ENCODE data around the gene AOPEP. TPM values are rescaled to one million over a fixed set of nuclear protein-coding genes. Genes with fewer than 3 reads are reported as not detected.

Gene AOPEP
- polyA plus RNA-seq, 2 of the 4 experiments (the other 2 are of a cell fraction), result 226 to 266 TPM

GRCh38 chr9:94925751-94926430 is 199.4 kb downstream of the AOPEP start:
- Histone ChIP-seq H3K4me1 (peaks cover 59% of the 10 kb centered on the region), H3K4me2 (peak overlapping the region; percentile 29; the same call in 2 of the 3 replicates), H3K9me3 (no peaks in the 10 kb centered on the region), H3K4me3 (no peak overlapping the region), H3K27ac (peak overlapping the region; percentile 97 to 99)
- WGBS (ENCODE audit: missing lambda C conversion rate), result 71% methylated on average over 10 of the region's 10 CpGs
- peak in 1 of 2 experiments; percentile 48 for DNase-seq (ENCODE audit: low read depth in 1 of 2, low spot score in 1 of 2)
- TF ChIP-seq CBX8 (IDR thresholded peaks at IDR 0.05) (no peak), ZSCAN20 (CRISPR knock-in tag; IDR thresholded peaks at IDR 0.05) (no peak), GATA3 (IDR thresholded peaks at IDR 0.05; ENCODE audit: borderline replicate concordance) (peak; percentile 54; the same call in 1 of the 2 replicates), EHMT2 (IDR thresholded peaks at IDR 0.05; ENCODE audit: low read depth) (no peak), SMC3 (IDR thresholded peaks at IDR 0.05) (no peak)
- TF ChIP-seq, protein P1, sequence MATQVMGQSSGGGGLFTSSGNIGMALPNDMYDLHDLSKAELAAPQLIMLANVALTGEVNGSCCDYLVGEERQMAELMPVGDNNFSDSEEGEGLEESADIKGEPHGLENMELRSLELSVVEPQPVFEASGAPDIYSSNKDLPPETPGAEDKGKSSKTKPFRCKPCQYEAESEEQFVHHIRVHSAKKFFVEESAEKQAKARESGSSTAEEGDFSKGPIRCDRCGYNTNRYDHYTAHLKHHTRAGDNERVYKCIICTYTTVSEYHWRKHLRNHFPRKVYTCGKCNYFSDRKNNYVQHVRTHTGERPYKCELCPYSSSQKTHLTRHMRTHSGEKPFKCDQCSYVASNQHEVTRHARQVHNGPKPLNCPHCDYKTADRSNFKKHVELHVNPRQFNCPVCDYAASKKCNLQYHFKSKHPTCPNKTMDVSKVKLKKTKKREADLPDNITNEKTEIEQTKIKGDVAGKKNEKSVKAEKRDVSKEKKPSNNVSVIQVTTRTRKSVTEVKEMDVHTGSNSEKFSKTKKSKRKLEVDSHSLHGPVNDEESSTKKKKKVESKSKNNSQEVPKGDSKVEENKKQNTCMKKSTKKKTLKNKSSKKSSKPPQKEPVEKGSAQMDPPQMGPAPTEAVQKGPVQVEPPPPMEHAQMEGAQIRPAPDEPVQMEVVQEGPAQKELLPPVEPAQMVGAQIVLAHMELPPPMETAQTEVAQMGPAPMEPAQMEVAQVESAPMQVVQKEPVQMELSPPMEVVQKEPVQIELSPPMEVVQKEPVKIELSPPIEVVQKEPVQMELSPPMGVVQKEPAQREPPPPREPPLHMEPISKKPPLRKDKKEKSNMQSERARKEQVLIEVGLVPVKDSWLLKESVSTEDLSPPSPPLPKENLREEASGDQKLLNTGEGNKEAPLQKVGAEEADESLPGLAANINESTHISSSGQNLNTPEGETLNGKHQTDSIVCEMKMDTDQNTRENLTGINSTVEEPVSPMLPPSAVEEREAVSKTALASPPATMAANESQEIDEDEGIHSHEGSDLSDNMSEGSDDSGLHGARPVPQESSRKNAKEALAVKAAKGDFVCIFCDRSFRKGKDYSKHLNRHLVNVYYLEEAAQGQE (IDR thresholded peaks at IDR 0.05), result no peak
- CTCF ChIA-PET, result interaction anchor here (2.2 kb wide), 1 partner anchor 144 kb away, joined by 7 read pairs; no protein-coding TSS in a partner anchor
- no peak; a peak in 1 of 6 replicates for ATAC-seq
- no peak for FAIRE-seq
- POLR2A ChIA-PET, result interaction anchor here (1.2 kb wide), 1 partner anchor 78 kb away, joined by 3 read pairs; no protein-coding TSS in a partner anchor

DNA sequence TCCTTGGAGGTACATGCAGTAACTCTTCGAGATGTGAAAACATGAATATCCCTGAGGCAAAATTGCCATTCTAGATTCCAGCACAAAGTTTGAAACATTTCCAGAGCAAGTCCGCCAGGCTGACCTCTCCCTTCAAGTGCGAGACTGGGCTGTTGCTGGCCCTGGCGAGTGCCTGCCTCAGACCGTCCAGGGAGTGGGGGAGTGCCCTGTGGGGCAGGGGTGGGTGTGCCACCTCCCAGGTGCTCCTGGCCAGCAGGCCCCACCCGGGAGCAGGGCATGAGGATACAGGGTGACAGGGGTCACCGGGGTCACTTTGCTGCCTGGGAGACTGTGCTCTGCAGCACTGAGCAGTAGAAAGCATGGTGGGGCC is 199.9 kb downstream of the AOPEP start:
- Histone ChIP-seq H3K27ac (peak overlapping the region; percentile 97 to 99), H3K4me1 (peaks cover 59% of the 10 kb centered on the region), H3K4me3 (no peak overlapping the region), H3K9me3 (no peaks in the 10 kb centered on the region), H3K4me2 (peak overlapping the region; percentile 29; the same call in 2 of the 3 replicates)
- DNase-seq (ENCODE audit: low read depth in 1 of 2, low spot score in 1 of 2), result no peak
- CTCF ChIA-PET, result no interaction called here
- no peak for FAIRE-seq
- ATAC-seq, result no peak
- TF ChIP-seq MAZ (IDR thresholded peaks at IDR 0.05; ENCODE audit: borderline replicate concordance, low read depth, low read length) (no peak), FOXS1 (CRISPR knock-in tag; IDR thresholded peaks at IDR 0.05) (no peak)
- WGBS (ENCODE audit: missing lambda C conversion rate), result 86% methylated on average over 5 of the region's 7 CpGs
- POLR2A ChIA-PET, result no interaction called here

DNA sequence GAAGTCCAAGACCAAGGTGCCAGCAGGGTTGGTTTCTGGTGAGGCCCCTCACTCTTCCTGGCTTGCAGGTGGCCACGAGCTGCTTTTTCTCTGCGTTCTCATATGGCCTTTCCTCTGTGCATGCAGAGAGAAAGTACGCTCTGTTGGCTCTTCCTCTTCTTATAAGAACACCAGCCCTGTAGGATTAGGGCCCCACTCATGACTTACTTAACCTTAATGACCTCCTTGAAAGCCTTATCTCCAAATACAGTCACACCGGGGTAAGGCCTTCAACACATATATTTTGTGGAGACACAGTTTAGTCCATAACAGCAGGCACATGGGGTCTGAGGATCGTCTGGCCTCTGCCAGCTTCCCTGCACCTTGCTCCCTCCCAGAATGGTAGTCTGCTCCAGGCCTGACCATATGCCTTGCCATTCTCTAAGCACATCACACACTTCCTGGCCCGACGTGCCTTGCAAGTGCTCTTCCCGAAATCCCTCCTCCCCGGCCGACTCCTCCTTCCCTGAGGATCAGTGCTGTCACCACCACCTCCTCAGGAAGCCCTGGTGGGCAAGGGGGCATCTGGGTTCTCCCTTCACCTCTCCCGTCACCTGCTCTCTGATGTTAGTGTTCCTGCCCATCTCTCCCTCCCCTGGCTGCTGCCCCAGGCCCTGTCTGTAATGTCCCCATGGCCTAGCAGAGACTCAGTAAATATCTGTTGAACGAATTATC is 200.7 kb downstream of the AOPEP start:
- peaks cover 59% of the 10 kb centered on the region for H3K4me1 ChIP-seq
- ChIA-PET CTCF (interaction anchor here (0.6 to 1.5 kb wide), 2 partner anchors 47 to 119 kb away, joined by 3 to 5 read pairs; no protein-coding TSS in a partner anchor), POLR2A (no interaction called here)
- 94% methylated on average over 12 of the region's 12 CpGs for WGBS (ENCODE audit: missing lambda C conversion rate)
- H3K9me3 ChIP-seq, result no peaks in the 10 kb centered on the region
- FAIRE-seq (no peak), DNase-seq (ENCODE audit: low read depth in 1 of 2, low spot score in 1 of 2) (no peak), ATAC-seq (no peak)
- H3K4me3 ChIP-seq, result no peak overlapping the region
- peak overlapping the region; percentile 97 to 99; a peak in 5 of 6 replicates for H3K27ac ChIP-seq
- H3K4me2 ChIP-seq, result no peak overlapping the region
- no peak for TF ChIP-seq JUN (IDR thresholded peaks at IDR 0.05)
- no peak for TF ChIP-seq FOSB (CRISPR knock-in tag; IDR thresholded peaks at IDR 0.05)
- TF ChIP-seq NPAS2 (CRISPR knock-in tag; IDR thresholded peaks at IDR 0.05; ENCODE audit: borderline replicate concordance), result no peak
- no peak for TF ChIP-seq JUNB (IDR thresholded peaks at IDR 0.05)
- TF ChIP-seq, protein P2, sequence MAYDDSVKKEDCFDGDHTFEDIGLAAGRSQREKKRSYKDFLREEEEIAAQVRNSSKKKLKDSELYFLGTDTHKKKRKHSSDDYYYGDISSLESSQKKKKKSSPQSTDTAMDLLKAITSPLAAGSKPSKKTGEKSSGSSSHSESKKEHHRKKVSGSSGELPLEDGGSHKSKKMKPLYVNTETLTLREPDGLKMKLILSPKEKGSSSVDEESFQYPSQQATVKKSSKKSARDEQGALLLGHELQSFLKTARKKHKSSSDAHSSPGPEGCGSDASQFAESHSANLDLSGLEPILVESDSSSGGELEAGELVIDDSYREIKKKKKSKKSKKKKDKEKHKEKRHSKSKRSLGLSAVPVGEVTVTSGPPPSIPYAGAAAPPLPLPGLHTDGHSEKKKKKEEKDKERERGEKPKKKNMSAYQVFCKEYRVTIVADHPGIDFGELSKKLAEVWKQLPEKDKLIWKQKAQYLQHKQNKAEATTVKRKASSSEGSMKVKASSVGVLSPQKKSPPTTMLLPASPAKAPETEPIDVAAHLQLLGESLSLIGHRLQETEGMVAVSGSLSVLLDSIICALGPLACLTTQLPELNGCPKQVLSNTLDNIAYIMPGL (CRISPR knock-in tag; IDR thresholded peaks at IDR 0.05; ENCODE audit: borderline replicate concordance), result no peak
- TF ChIP-seq, protein P3, sequence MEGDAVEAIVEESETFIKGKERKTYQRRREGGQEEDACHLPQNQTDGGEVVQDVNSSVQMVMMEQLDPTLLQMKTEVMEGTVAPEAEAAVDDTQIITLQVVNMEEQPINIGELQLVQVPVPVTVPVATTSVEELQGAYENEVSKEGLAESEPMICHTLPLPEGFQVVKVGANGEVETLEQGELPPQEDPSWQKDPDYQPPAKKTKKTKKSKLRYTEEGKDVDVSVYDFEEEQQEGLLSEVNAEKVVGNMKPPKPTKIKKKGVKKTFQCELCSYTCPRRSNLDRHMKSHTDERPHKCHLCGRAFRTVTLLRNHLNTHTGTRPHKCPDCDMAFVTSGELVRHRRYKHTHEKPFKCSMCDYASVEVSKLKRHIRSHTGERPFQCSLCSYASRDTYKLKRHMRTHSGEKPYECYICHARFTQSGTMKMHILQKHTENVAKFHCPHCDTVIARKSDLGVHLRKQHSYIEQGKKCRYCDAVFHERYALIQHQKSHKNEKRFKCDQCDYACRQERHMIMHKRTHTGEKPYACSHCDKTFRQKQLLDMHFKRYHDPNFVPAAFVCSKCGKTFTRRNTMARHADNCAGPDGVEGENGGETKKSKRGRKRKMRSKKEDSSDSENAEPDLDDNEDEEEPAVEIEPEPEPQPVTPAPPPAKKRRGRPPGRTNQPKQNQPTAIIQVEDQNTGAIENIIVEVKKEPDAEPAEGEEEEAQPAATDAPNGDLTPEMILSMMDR (IDR thresholded peaks at IDR 0.05), result no peak
- TF ChIP-seq RCOR1 (IDR thresholded peaks at IDR 0.05; ENCODE audit: low read depth, low read length), result no peak
- no peak for TF ChIP-seq ATOH8 (CRISPR knock-in tag; IDR thresholded peaks at IDR 0.05; ENCODE audit: low read depth)
- no peak for TF ChIP-seq CEBPB (IDR thresholded peaks at IDR 0.05)
- no peak for TF ChIP-seq ESRRA (IDR thresholded peaks at IDR 0.05; ENCODE audit: borderline replicate concordance, low read length)
- no peak for TF ChIP-seq EHF (CRISPR knock-in tag; IDR thresholded peaks at IDR 0.05)
- TF ChIP-seq RFX5 (IDR thresholded peaks at IDR 0.05), result no peak
- no peak for TF ChIP-seq GATA3 (IDR thresholded peaks at IDR 0.05; ENCODE audit: borderline replicate concordance)
- TF ChIP-seq EP300 (IDR thresholded peaks at IDR 0.05), result no peak
- no peak for TF ChIP-seq FOXS1 (CRISPR knock-in tag; IDR thresholded peaks at IDR 0.05)
- TF ChIP-seq, protein P4, sequence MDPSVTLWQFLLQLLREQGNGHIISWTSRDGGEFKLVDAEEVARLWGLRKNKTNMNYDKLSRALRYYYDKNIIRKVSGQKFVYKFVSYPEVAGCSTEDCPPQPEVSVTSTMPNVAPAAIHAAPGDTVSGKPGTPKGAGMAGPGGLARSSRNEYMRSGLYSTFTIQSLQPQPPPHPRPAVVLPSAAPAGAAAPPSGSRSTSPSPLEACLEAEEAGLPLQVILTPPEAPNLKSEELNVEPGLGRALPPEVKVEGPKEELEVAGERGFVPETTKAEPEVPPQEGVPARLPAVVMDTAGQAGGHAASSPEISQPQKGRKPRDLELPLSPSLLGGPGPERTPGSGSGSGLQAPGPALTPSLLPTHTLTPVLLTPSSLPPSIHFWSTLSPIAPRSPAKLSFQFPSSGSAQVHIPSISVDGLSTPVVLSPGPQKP (IDR thresholded peaks at IDR 0.05; ENCODE audit: low read depth, low read length), result no peak
